HepG2 (cell line): ENCODE measurements around the gene DGKG. TPM values are rescaled to one million over a fixed set of nuclear protein-coding genes. Genes with fewer than 3 reads are reported as not detected.

Source experiments
- HMGA1 ChIP-seq: sonication (generic); formaldehyde crosslinking; conservative IDR thresholded peaks from 2 replicates; pipeline ENCODE4 v1.4.0; 2020; ENCODE audit warnings: missing genetic modification reagents
- HOXA5 ChIP-seq: sonication (generic); formaldehyde crosslinking; IDR thresholded peaks from 2 replicates; pipeline ENCODE4 v1.4.0; 2020; ENCODE audit warnings: missing genetic modification reagents
- JDP2 ChIP-seq: sonication (generic); formaldehyde crosslinking; IDR thresholded peaks from 2 replicates; pipeline ENCODE4 v1.8.1; 2022; ENCODE audit warnings: missing genetic modification reagents, borderline replicate concordance
- KLF16 ChIP-seq, 2 experiments: sonication (generic) in 1 of 2; formaldehyde crosslinking in 1 of 2; IDR thresholded peaks; 2 replicates each; pipeline versions ENCODE4 v1.6.1 to v1.8.0; 2016 to 2023; ENCODE audit warnings: missing genetic modification reagents in 2 of 2, missing compliant biosample characterization in 1 of 2
- RFX3 ChIP-seq: IDR thresholded peaks from 2 replicates; pipeline ENCODE4 v1.6.1; 2016; ENCODE audit warnings: missing biosample characterization, missing genetic modification reagents
- SMAD3 ChIP-seq: sonication (generic); formaldehyde crosslinking; IDR thresholded peaks from 2 replicates; pipeline ENCODE4 v1.4.0; 2020; ENCODE audit warnings: missing genetic modification reagents
- SNAI1 ChIP-seq: sonication (generic); formaldehyde crosslinking; IDR thresholded peaks from 2 replicates; pipeline ENCODE4 v1.5.0; 2020; ENCODE audit warnings: mild to moderate bottlenecking, missing genetic modification reagents, borderline replicate concordance
- SP5 ChIP-seq: IDR thresholded peaks from 2 replicates; pipeline ENCODE4 v1.6.1; 2016; ENCODE audit warnings: low read depth, borderline replicate concordance
- SRY ChIP-seq: sonication (generic); formaldehyde crosslinking; IDR thresholded peaks from 2 replicates; pipeline ENCODE4 v1.8.0; 2022; ENCODE audit warnings: mild to moderate bottlenecking, missing genetic modification reagents
- SUZ12 ChIP-seq: fragments of 150-350 bp; IDR thresholded peaks from 2 replicates; pipeline ENCODE4 v1.6.1; 2014; ENCODE audit warnings: low read depth, low read length
- THRA ChIP-seq: sonication (generic); formaldehyde crosslinking; IDR thresholded peaks from 2 replicates; pipeline ENCODE4 v1.4.0; 2020; ENCODE audit warnings: missing genetic modification reagents, borderline replicate concordance
- THYN1 ChIP-seq: sonication (generic); formaldehyde crosslinking; IDR thresholded peaks from 2 replicates; pipeline ENCODE4 v1.8.1; 2023; ENCODE audit warnings: low read depth, mild to moderate bottlenecking, moderate library complexity, missing genetic modification reagents, borderline replicate concordance
- TIGD3 ChIP-seq: sonication (generic); formaldehyde crosslinking; IDR thresholded peaks from 2 replicates; pipeline ENCODE4 v1.5.1; 2020; ENCODE audit warnings: mild to moderate bottlenecking, missing genetic modification reagents, borderline replicate concordance
- ZFP91 ChIP-seq: sonication (generic); formaldehyde crosslinking; IDR thresholded peaks from 2 replicates; pipeline ENCODE4 v1.9.0; 2022; ENCODE audit warnings: missing genetic modification reagents, mild to moderate bottlenecking, borderline replicate concordance
- ZNF101 ChIP-seq: sonication (generic); formaldehyde crosslinking; IDR thresholded peaks from 2 replicates; pipeline ENCODE4 v1.4.0; 2020; ENCODE audit warnings: mild to moderate bottlenecking, low read depth, missing genetic modification reagents, borderline replicate concordance
- ZNF143 ChIP-seq: sonication (generic); formaldehyde crosslinking; IDR thresholded peaks from 2 replicates; pipeline ENCODE4 v1.4.0; 2020; ENCODE audit warnings: missing genetic modification reagents
- ZNF205 ChIP-seq: IDR thresholded peaks from 2 replicates; pipeline ENCODE4 v1.6.1; 2018; ENCODE audit warnings: missing biosample characterization, missing genetic modification reagents
- ZNF44 ChIP-seq: sonication (generic); formaldehyde crosslinking; IDR thresholded peaks from 2 replicates; pipeline ENCODE4 v1.5.1; 2020; ENCODE audit warnings: mild to moderate bottlenecking, missing genetic modification reagents
- ZNF609 ChIP-seq: sonication (generic); formaldehyde crosslinking; IDR thresholded peaks from 2 replicates; pipeline ENCODE4 v1.4.0; 2020; ENCODE audit warnings: mild to moderate bottlenecking, missing genetic modification reagents, borderline replicate concordance
- ZNF75D ChIP-seq: sonication (generic); formaldehyde crosslinking; IDR thresholded peaks from 2 replicates; pipeline ENCODE4 v1.8.1; 2023; ENCODE audit warnings: missing genetic modification reagents, mild to moderate bottlenecking, borderline replicate concordance
- polyA plus RNA-seq, 8 experiments: library from polyadenylated mRNA; depleted of rRNA in 3 of 8; stranded (reverse) in 7 of 8; unstranded in 1 of 8; fragments of >200 nt; fragmentation: Illumina TruSeq in 4 of 8; extraction: Trizol in 4 of 8; gene quantifications; 2 replicates each; pipeline versions ENCODE4 v1.2.1 to v1.2.3, GENCODE V29; 2011 to 2016; ENCODE audit warnings: low read depth in 4 of 8, missing spikeins in 1 of 8, mixed read lengths in 1 of 8; ENCODE audit not compliant: insufficient read depth in 1 of 8
- total RNA-seq, 5 experiments: library from RNA; depleted of rRNA; stranded (reverse); fragments of >200 nt; fragmentation: Illumina TruSeq; extraction: Trizol; gene quantifications; 2 replicates each; pipeline ENCODE4 v1.2.3, GENCODE V29; 2016; ENCODE audit warnings: low read depth in 1 of 5

DGKG gene
- total and polyA plus RNA-seq, 2 of the 13 experiments (the other 11 are each of a cell fraction or from before 2014, with no cell fraction given): 3.8 to 6.2 TPM

GRCh38 chr3:186108106-186108940 is 253.7 kb downstream of the DGKG start (continued):
- no peak for TF ChIP-seq SNAI1 (CRISPR knock-in tag)
- no peak for TF ChIP-seq KLF16 (CRISPR knock-in tag; IDR thresholded peaks at IDR 0.05)
- TF ChIP-seq ZFP91 (CRISPR knock-in tag): no peak
- 0 out of 2 replicates have a peak, but pooled peaks have one; percentile 50 for TF ChIP-seq TIGD3 (CRISPR knock-in tag)
- TF ChIP-seq ZNF143 (CRISPR knock-in tag): no peak
- TF ChIP-seq ZNF44 (CRISPR knock-in tag): no peak
- TF ChIP-seq HOXA5 (CRISPR knock-in tag): no peak
- no peak for TF ChIP-seq SP5
- no peak for TF ChIP-seq ZNF205 (CRISPR knock-in tag)
- TF ChIP-seq ZNF75D (CRISPR knock-in tag): peak; percentile 68; the same call in 1 of the 2 replicates
- no peak for TF ChIP-seq RFX3
- no peak for TF ChIP-seq THYN1
- no peak for TF ChIP-seq THRA (CRISPR knock-in tag)
- TF ChIP-seq SMAD3: no peak
- TF ChIP-seq SRY: peak; percentile 42; the same call in 1 of the 2 replicates
- no peak for TF ChIP-seq SUZ12
- no peak for TF ChIP-seq ZNF609 (CRISPR knock-in tag)
- no peak for TF ChIP-seq ZNF101 (CRISPR knock-in tag)
- TF ChIP-seq HMGA1 (CRISPR knock-in tag): no peak
- no peak for TF ChIP-seq JDP2
